HG02798 (cell line): ENCODE data around the gene ACOT9.

Experiments
- ATAC-seq: cut with Tn5 transposase; IDR thresholded peaks from one replicate; pipeline ENCODE4 v1.9.1; 2021; ENCODE audit warnings: mild to moderate bottlenecking; ENCODE audit not compliant: unreplicated experiment, poor library complexity

The ACOT9 gene

GRCh38 chrX:23656091-23656490, 87.0 kb downstream of the ACOT9 start:
- no peak for ATAC-seq
